GM12872 (cell line): ENCODE results near the gene SYCP2.

Experiments used
- CTCF ChIP-seq: IDR thresholded peaks from 3 replicates; pipeline ENCODE4 v1.5.1; 2011; ENCODE audit warnings: low read depth, mild to moderate bottlenecking, low read length, moderate library complexity; ENCODE audit not compliant: insufficient read depth

SYCP2 gene

GRCh38 chr20:59966428-59966827 is 33.0 kb upstream of the SYCP2 start:
- TF ChIP-seq CTCF = no peak

- TF ChIP-seq CTCF = no peak
These were observed 28.7 kb upstream of the SYCP2 start for GRCh38 chr20:59962155-59962554.

GRCh38 chr20:59961423-59961822 is 28.0 kb upstream of the SYCP2 start:
- TF ChIP-seq CTCF = no peak

- TF ChIP-seq CTCF = no peak
These were observed 25.2 kb upstream of the SYCP2 start for GRCh38 chr20:59958626-59959025.

GRCh38 chr20:59958123-59958522 is 24.7 kb upstream of the SYCP2 start, which contains the start of gene CDH26:
TSS of gene CDH26 (plus strand) at chr20:59958423. CDS start at chr20:59958727, 304 bp downstream.
- TF ChIP-seq CTCF = no peak

GRCh38 chr20:59955131-59955796 is 21.8 kb upstream of the SYCP2 start:
- TF ChIP-seq CTCF = peak; percentile 24; the same call in 1 of the 3 replicates

- TF ChIP-seq CTCF = no peak
These were observed 21.3 kb upstream of the SYCP2 start for GRCh38 chr20:59954718-59955117.
